Measurements from ENCODE around the gene CD38.

DNA sequence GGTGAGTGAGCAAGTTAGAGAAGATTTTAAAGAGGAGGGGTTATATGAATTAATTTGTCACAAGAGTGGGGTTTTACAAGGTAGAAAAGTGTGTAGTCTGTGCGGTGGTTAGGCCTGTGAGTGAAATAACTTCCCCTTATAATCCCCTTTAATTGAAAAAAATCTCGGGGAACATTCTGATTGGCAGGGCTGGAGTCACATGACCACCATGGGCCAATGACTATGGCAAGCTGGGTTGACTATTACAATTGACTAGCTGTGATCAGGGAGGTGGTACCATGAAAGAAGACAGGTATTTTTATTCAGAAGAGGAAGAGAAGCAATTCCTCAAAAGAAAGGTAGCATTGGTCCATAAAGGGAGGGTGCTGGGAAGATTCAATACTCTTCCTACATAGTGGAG lies 27.0 kb upstream of the CD38 start:
- TF ChIP-seq, protein P1, sequence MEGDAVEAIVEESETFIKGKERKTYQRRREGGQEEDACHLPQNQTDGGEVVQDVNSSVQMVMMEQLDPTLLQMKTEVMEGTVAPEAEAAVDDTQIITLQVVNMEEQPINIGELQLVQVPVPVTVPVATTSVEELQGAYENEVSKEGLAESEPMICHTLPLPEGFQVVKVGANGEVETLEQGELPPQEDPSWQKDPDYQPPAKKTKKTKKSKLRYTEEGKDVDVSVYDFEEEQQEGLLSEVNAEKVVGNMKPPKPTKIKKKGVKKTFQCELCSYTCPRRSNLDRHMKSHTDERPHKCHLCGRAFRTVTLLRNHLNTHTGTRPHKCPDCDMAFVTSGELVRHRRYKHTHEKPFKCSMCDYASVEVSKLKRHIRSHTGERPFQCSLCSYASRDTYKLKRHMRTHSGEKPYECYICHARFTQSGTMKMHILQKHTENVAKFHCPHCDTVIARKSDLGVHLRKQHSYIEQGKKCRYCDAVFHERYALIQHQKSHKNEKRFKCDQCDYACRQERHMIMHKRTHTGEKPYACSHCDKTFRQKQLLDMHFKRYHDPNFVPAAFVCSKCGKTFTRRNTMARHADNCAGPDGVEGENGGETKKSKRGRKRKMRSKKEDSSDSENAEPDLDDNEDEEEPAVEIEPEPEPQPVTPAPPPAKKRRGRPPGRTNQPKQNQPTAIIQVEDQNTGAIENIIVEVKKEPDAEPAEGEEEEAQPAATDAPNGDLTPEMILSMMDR (IDR thresholded peaks at IDR 0.05; ENCODE audit: poor library complexity): no peak
- no peak for TF ChIP-seq EZH2phosphoT487 (IDR thresholded peaks at IDR 0.05; ENCODE audit: low read depth, severe bottlenecking, unreplicated experiment)
